NB4 (cell line): Measurements from ENCODE around the gene ACADS.

ENCODE experiments used
- DNase-seq: peaks from one replicate; pipeline ENCODE4 v3.0.0; 2010; ENCODE audit warnings: low read depth
- H3K4me3 ChIP-seq: one replicate; pipeline ENCODE4 v1.5.1; 2011; ENCODE audit warnings: mild to moderate bottlenecking, low read depth, low read length, moderate library complexity
- CTCF ChIP-seq: IDR thresholded peaks from one replicate; pipeline ENCODE4 v1.5.1; 2012; ENCODE audit warnings: low read depth, low read length
- MAX ChIP-seq: IDR thresholded peaks from 2 replicates; pipeline ENCODE4 v1.6.1; 2011; ENCODE audit warnings: low read depth, low read length
- MYC ChIP-seq: IDR thresholded peaks from 2 replicates; pipeline ENCODE4 v1.6.1; 2011; ENCODE audit warnings: low read depth, low read length
- POLR2A ChIP-seq: IDR thresholded peaks from 2 replicates; pipeline ENCODE4 v1.6.1; 2011; ENCODE audit warnings: mild to moderate bottlenecking; ENCODE audit not compliant: insufficient read length; ENCODE audit errors: extremely low read depth

Gene ACADS

GRCh38 chr12:120686151-120686689 is 39.4 kb upstream of the ACADS start:
- peak; percentile 100 for DNase-seq
- TF ChIP-seq MYC (0 out of 2 replicates have a peak, but pooled peaks have one; percentile 26), CTCF (no peak), POLR2A (peak; percentile 81)
- peak overlapping the region; percentile 84 for H3K4me3 ChIP-seq

- peak within 1 kb of the TSS; percentile 92 for H3K4me3 ChIP-seq
- DNase-seq = peak; percentile 100
- TF ChIP-seq CTCF (no peak), MYC (peak; percentile 81), POLR2A (peak; percentile 87), MAX (peak; percentile 73)
Observed at GRCh38 chr12:120686690-120687577, 38.7 kb upstream of the ACADS start, which contains the start of gene MLEC. Gene MLEC (plus strand): TSS chr12:120687149. CDS start chr12:120687297, 148 bp downstream.

DNA sequence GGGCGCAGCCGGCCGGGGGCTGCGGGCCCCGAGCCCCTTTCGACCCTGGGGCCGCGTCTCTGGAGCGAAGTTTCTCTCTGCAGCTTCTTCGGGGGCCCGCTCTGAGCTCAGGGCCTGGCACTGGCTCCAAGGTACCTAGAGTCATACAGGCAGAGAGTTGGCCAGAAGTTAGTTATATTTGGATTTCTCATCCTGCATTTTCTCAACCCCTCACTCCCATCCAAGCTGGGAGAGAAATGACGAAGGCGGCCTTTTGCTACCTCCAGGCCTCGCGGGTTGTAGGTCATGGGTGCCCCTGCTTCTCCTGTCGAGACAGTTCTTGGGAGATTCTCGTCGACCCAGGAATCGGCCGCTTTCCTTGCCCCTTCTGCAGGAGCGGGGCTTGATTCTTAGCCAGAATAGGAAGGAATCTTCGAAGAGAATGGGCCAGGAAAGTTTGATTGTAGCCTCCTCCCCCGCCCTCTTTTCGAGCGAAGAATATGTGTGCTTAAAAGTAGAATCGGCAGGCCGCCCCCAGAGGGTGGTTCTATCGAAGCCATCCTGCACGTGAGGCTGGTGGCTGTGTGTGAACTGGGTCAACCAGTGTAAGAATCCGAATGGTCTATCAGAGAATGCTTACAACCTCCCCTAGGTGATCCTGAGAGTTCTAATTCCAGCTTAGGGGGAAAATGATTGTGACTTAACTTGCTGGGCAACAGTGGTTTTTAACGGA is 37.9 kb upstream of the ACADS start:
- peak; percentile 63 for DNase-seq
- TF ChIP-seq CTCF (no peak), POLR2A (no peak), MAX (peak; percentile 54), MYC (peak; percentile 16; the same call in 1 of the 2 replicates)
- peak overlapping the region; percentile 92 for H3K4me3 ChIP-seq

DNA sequence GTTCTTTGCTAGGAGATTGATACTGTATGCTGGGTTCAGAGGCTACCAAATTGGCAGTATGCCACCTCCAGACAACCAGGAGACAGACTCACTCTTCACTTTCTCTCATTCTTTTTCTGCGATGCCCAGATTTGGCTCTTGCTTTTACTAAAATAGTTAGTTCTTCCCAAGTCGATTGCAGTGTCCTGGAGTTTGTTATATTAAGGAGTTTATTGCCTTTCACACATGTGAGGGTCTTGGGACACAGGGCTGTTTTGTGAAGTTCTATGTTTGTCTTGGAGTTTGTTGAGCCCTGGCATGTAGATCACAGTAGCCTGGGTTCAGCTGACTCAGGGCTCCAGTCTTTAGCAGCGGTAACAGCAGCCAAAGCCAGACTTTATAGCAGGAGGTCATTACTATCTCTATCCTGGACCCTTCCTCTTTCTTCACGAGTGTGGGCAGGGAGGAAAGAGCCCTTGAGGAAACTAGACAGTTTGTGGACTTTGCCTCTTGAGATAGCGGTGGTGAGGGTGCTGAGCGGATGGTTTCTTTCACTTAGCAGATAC is 37.0 kb upstream of the ACADS start:
- TF ChIP-seq MAX = 0 out of 2 replicates have a peak, but pooled peaks have one; percentile 18
- no peak for TF ChIP-seq POLR2A
- no peak for TF ChIP-seq CTCF
- peak; percentile 45; the same call in 1 of the 2 replicates for TF ChIP-seq MYC
- DNase-seq = peak; percentile 84
- peak overlapping the region; percentile 92 for H3K4me3 ChIP-seq

GRCh38 chr12:120689397-120690082 is 36.1 kb upstream of the ACADS start:
- TF ChIP-seq CTCF = no peak
- no peak for TF ChIP-seq MAX
- TF ChIP-seq POLR2A = no peak
- no peak for TF ChIP-seq MYC
- DNase-seq = peak; percentile 37
- peak overlapping the region; percentile 92 for H3K4me3 ChIP-seq
